ENCODE results near the gene SLC8A2.
"Not testable (repeated sequence)": the region's sequence is repeated elsewhere in the genome, so short reads cannot be mapped to it uniquely, and the experiment has no call there.

SLC8A2 gene

DNA sequence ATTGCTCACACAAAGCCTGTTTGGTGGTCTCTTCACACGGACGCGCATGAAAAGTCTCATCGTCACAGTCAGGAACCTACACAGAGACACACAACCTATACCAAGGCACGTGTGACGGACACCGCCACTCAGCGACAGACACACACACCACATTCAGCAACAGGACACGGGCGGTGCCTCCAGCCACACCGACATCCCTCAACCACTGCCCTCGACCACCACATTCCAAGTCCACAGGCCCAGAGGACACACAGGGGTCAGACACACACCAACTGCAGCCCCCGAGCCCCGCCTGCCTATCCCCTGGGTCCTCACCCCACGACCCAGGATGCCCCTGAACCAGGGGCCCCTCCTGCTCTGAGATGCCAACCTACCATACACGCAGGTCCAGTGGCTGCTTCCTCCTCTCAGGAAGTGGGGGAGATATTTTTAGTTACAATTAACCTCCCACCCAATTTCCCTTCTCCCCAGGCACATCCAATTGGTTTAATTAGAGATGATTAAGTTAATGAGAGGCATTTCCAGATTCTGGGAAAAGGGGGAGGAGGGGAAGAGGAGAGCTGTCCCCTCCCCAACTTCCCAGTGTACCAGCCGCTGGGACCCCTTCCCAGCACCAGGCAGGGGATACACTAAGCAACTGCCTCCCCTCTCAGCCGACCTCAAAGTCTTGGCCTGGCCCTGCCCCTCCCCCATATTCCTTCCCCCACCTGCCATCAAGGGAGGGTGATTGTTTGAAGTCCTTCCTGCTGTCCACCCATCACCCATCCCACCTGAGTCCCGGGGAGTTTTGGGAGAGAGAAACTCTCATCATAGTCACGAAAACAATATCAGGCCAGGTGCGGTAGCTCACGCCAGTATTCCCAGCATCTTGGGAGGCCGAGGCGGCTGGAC lies 72.7 kb downstream of the SLC8A2 start:
- Histone ChIP-seq H3K4me1 (ENCODE audit: control insufficient read depth in 1 of 2, insufficient read depth in 2 of 2, low read length in 2 of 2) (no peaks in the 10 kb centered on the region), H3K9me3 (ENCODE audit: control insufficient read depth in 1 of 2, low read length in 2 of 2) (no peaks in the 10 kb centered on the region), H3K27me3 (ENCODE audit: low read depth, low read length) (no peaks in the 10 kb centered on the region), H3K4me3 (ENCODE audit: low read depth in 1 of 2, low read length in 2 of 2) (no peak overlapping the region), H3K36me3 (ENCODE audit: control insufficient read depth in 1 of 2, insufficient read depth in 2 of 2, low read length in 2 of 2) (no peaks in the 10 kb centered on the region), H3K27ac (ENCODE audit: low read length) (no peak overlapping the region)

DNA sequence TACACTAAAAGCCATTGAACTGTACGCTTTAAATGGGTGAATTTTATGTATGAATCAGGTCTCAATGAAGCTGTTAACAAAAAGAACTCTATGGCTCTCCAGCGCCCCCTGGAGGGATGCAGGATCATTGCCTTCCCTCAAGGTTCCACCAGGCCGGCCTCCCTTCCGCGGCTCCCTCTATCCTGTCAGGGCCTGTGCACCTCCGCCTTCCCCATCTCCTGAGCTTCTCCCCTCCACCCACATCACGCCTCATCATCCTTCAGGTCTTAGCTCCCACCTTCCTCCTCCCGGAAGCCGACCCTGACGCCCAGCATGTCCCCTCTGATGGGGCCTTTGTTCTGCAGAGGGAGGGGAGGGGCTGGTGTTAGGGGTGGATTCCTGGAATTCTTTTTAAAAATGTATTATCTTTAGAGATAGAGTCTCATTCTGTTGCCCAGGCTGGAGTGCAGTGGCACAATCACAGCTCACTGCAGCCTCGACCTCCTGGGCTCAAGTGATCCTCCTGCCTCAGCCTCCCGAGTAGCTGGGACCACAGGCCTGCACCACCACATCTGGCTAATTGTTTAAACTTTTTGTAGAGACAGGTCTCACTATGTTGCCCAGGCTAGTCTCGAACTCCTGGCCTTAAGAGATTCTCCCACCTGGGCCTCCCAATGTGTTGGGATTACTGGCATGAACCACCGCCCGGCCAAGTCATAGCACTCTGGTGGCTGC lies 80.0 kb downstream of the SLC8A2 start:
- Histone ChIP-seq H3K27me3 (ENCODE audit: low read depth, low read length) (no peaks in the 10 kb centered on the region), H3K4me1 (ENCODE audit: control insufficient read depth in 1 of 2, insufficient read depth in 2 of 2, low read length in 2 of 2) (no peaks in the 10 kb centered on the region), H3K9me3 (ENCODE audit: control insufficient read depth in 1 of 2, low read length in 2 of 2) (no peaks in the 10 kb centered on the region), H3K4me3 (ENCODE audit: low read depth in 1 of 2, low read length in 2 of 2) (no peak overlapping the region), H3K27ac (ENCODE audit: low read length) (no peak overlapping the region), H3K36me3 (ENCODE audit: control insufficient read depth in 1 of 2, insufficient read depth in 2 of 2, low read length in 2 of 2) (no peaks in the 10 kb centered on the region)

DNA sequence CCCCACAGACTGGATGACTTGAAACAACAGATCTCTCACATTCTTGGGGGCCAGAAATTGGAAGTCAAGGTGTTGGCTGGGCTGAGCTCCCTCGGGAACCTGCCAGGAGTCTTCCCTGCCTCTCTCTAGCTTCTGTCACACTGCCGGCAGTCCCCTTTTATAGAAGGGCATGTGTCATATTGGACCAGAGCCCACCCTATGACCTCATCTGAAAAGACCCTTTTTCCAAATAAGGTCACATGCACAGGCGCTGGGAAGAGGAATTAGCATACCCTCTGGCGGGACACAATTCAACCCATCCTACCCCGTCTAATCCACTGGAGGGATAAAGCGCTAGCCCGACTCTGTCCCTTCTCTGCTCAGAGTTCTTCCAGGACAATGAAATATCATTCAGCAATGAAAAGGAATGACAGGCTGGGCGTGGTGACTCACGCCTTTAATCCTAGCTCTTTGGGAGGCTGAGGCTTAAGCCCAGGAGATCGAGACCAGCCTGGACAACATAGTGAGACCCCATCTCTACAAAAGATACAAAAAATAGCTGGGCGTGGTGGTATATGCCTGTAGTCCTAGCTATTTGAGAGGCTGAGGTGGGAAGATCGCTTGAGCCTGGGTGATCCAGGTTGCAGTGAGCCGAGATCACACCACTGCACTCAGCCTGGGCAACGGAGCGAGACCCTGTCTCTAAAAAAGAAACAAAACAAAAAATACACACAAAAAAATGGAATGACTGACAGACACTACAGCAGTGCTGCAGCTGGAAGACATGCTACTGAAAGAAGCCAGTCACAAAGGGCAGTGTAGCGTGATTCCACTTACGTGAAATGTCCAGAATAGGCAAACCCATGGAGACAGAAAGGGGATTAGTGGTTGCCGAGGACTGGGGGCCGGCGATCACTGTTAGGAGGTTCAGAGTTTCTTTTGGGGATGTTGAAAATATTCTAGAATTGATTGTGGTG lies 80.9 kb downstream of the SLC8A2 start:
- Histone ChIP-seq H3K9me3 (ENCODE audit: control insufficient read depth in 1 of 2, low read length in 2 of 2) (no peaks in the 10 kb centered on the region), H3K27me3 (ENCODE audit: low read depth, low read length) (no peaks in the 10 kb centered on the region), H3K4me1 (ENCODE audit: control insufficient read depth in 1 of 2, insufficient read depth in 2 of 2, low read length in 2 of 2) (no peaks in the 10 kb centered on the region), H3K4me3 (ENCODE audit: low read depth in 1 of 2, low read length in 2 of 2) (no peak overlapping the region), H3K27ac (ENCODE audit: low read length) (no peak overlapping the region), H3K36me3 (ENCODE audit: control insufficient read depth in 1 of 2, insufficient read depth in 2 of 2, low read length in 2 of 2) (no peaks in the 10 kb centered on the region)

DNA sequence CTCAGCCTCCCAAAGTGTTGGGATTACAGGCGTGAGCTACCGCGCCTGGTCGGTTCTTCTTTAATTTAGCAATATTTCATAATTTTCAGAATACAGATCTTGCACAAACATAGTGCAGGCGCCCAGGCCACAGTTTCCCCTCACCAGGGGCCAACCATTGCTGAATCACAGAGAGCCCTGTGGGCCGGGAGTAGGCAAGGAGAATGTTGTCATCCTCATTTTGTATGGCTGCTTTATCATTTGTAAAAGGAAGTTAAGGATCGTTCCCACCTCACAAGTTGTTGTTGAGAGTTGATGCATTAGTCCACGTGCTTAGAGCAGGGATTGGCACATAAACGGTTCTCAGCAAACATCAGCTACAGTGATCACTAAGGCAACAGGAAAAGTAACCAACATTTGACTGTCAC lies 82.5 kb downstream of the SLC8A2 start:
- Histone ChIP-seq H3K27me3 (ENCODE audit: low read depth, low read length) (no peaks in the 10 kb centered on the region), H3K27ac (ENCODE audit: low read length) (no peak overlapping the region), H3K4me3 (ENCODE audit: low read depth in 1 of 2, low read length in 2 of 2) (no peak overlapping the region), H3K4me1 (ENCODE audit: control insufficient read depth in 1 of 2, insufficient read depth in 2 of 2, low read length in 2 of 2) (no peaks in the 10 kb centered on the region), H3K9me3 (ENCODE audit: control insufficient read depth in 1 of 2, low read length in 2 of 2) (no peaks in the 10 kb centered on the region), H3K36me3 (ENCODE audit: control insufficient read depth in 1 of 2, insufficient read depth in 2 of 2, low read length in 2 of 2) (no peaks in the 10 kb centered on the region)

DNA sequence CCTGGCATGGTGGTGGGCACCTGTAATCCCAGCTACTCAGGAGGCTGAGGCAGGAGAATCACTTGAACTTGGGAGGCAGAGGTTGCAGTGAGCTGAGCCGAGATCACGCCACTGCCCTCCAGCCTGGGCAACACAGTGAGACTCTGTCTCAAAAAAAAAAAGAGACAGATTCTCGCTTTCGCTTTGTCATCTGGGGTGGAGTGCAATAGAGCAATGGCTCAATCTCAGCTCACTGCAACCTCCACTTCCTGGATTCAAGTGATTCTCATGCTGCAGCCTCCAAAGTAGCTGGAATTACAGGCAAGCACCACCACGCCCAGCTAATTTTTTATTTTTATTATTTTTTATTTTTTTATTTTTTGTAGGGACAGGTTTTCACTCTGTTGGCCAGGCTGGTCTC lies 83.0 kb downstream of the SLC8A2 start:
- H3K4me1 ChIP-seq (ENCODE audit: control insufficient read depth in 1 of 2, insufficient read depth in 2 of 2, low read length in 2 of 2); H3K4me3 ChIP-seq (ENCODE audit: low read depth in 1 of 2, low read length in 2 of 2); H3K27me3 ChIP-seq (ENCODE audit: low read depth, low read length); H3K36me3 ChIP-seq (ENCODE audit: control insufficient read depth in 1 of 2, insufficient read depth in 2 of 2, low read length in 2 of 2); H3K9me3 ChIP-seq (ENCODE audit: control insufficient read depth in 1 of 2, low read length in 2 of 2); H3K27ac ChIP-seq (ENCODE audit: low read length): not testable (repeated sequence)

DNA sequence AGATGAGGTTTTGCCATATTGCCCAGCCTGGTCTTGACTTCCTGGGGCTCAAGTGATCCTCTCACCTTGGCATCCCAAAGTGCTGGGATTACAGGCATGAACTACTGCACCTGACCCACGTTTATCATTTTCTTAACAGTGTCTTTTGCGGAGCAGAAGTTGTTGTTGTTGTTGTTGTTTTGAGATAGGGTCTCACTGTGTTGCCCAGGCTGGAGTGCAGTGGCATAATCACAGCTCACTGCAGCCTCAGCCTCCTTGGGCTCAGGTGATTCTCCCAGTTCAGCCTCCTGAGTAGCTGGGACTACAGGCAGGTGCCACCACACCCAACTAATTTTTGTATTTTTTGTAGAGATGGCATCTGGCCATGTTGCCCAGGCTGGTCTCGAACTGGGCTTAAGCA lies 84.1 kb downstream of the SLC8A2 start:
- not testable (repeated sequence) for H3K4me1 ChIP-seq (ENCODE audit: control insufficient read depth in 1 of 2, insufficient read depth in 2 of 2, low read length in 2 of 2); H3K4me3 ChIP-seq (ENCODE audit: low read depth in 1 of 2, low read length in 2 of 2); H3K9me3 ChIP-seq (ENCODE audit: control insufficient read depth in 1 of 2, low read length in 2 of 2); H3K27me3 ChIP-seq (ENCODE audit: low read depth, low read length); H3K27ac ChIP-seq (ENCODE audit: low read length); H3K36me3 ChIP-seq (ENCODE audit: control insufficient read depth in 1 of 2, insufficient read depth in 2 of 2, low read length in 2 of 2)

DNA sequence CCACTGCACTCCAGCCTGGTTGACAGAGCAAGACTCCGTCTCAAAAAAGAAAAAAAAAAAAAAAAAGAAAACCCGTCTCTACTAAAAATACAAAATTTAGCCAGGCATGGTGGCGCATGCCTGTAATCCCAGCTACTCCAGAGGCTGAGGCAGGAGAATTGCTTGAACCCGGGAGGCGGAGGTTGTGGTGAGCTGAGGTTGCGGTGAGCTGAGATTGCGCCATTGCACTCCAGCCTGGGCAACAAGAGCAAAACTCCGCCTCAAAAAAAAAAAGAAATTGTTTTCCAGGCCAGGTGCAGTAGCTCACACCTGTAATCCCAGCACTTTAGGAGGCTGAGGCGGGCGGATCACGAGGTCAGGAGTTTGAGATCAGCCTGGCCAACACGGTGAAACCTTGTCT lies 85.1 kb downstream of the SLC8A2 start:
- H3K27me3 ChIP-seq (ENCODE audit: low read depth, low read length); H3K9me3 ChIP-seq (ENCODE audit: control insufficient read depth in 1 of 2, low read length in 2 of 2); H3K27ac ChIP-seq (ENCODE audit: low read length); H3K4me3 ChIP-seq (ENCODE audit: low read depth in 1 of 2, low read length in 2 of 2); H3K36me3 ChIP-seq (ENCODE audit: control insufficient read depth in 1 of 2, insufficient read depth in 2 of 2, low read length in 2 of 2); H3K4me1 ChIP-seq (ENCODE audit: control insufficient read depth in 1 of 2, insufficient read depth in 2 of 2, low read length in 2 of 2): not testable (repeated sequence)

DNA sequence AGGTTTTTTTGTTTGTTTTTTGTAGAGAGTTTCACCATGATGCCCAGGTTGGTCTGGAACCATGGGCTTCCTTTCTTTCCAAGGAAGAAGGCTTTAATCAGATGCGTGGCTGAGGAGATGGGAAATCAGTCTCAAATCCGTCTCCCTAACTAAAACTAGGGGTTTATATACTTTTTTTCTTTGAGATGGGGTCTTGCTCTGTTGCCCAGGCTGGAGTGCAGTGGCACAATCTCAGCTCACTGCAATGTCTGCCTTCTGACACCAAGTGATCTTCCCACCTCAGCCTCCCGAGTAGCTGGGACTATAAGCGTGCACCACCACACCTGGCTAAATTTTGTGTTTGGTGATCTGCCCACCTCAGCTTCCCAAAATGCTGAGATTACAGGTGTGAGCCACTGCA lies 87.2 kb downstream of the SLC8A2 start:
- not testable (repeated sequence) for H3K4me1 ChIP-seq (ENCODE audit: control insufficient read depth in 1 of 2, insufficient read depth in 2 of 2, low read length in 2 of 2); H3K27ac ChIP-seq (ENCODE audit: low read length); H3K27me3 ChIP-seq (ENCODE audit: low read depth, low read length); H3K4me3 ChIP-seq (ENCODE audit: low read depth in 1 of 2, low read length in 2 of 2); H3K9me3 ChIP-seq (ENCODE audit: control insufficient read depth in 1 of 2, low read length in 2 of 2)
- peaks cover 23 to 30% of the 10 kb centered on the region in 2 donors for H3K36me3 ChIP-seq (ENCODE audit: control insufficient read depth in 1 of 2, insufficient read depth in 2 of 2, low read length in 2 of 2)

DNA sequence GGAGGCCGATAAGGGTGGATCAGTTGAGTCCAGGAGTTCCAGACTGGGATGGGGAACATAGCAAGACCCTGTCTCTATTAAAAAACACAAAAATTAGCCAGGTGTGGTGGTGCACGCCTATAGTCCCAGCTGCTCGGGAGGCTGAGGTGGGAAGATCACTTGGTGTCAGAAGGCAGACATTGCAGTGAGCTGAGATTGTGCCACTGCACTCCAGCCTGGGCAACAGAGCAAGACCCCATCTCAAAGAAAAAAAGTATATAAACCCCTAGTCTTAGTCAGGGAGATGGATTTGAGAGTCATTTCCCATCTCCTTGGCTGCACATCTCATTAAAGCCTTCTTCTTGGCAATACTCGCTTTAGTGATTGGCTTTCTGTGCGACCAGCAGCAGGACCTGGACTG lies 87.8 kb downstream of the SLC8A2 start:
- not testable (repeated sequence) for H3K27me3 ChIP-seq (ENCODE audit: low read depth, low read length); H3K4me1 ChIP-seq (ENCODE audit: control insufficient read depth in 1 of 2, insufficient read depth in 2 of 2, low read length in 2 of 2); H3K27ac ChIP-seq (ENCODE audit: low read length); H3K4me3 ChIP-seq (ENCODE audit: low read depth in 1 of 2, low read length in 2 of 2); H3K9me3 ChIP-seq (ENCODE audit: control insufficient read depth in 1 of 2, low read length in 2 of 2)
- peaks cover 23 to 35% of the 10 kb centered on the region in 2 donors for H3K36me3 ChIP-seq (ENCODE audit: control insufficient read depth in 1 of 2, insufficient read depth in 2 of 2, low read length in 2 of 2)

DNA sequence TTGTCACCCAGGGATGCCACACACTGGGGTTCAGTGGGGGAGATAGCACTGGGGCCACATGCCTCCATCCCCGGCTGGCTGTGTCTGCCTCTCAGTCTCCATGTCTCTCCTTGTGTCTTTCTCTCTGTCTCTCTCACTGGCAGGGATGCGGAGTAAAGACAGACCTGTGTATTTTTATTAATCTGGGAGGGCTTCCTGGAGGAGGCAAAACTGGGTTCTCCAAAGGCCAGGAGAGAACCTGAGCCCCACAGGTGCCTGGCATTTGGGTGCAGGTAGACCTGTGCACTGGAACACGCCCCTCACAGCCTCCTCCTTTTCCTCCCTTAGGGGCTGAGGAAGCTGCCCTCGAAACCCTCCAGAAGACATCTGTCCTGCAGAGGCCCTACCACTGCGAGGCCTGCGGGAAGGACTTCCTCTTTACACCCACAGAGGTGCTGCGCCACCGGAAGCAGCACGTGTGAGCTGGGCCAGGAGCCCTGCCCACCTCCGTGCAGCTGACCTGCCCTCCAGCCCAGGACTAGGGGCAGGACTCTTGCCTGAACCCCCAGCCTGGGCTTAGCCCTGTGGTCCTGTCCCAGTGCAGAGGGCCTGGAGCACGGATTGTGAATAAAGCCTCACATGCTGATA lies 89.9 kb downstream of the SLC8A2 start:
- Histone ChIP-seq H3K27me3 (ENCODE audit: low read depth, low read length) (no peaks in the 10 kb centered on the region), H3K36me3 (ENCODE audit: control insufficient read depth in 1 of 2, insufficient read depth in 2 of 2, low read length in 2 of 2) (peaks cover 23 to 52% of the 10 kb centered on the region in 2 donors), H3K4me1 (ENCODE audit: control insufficient read depth in 1 of 2, insufficient read depth in 2 of 2, low read length in 2 of 2) (no peaks in the 10 kb centered on the region), H3K27ac (ENCODE audit: low read length) (no peak overlapping the region), H3K9me3 (ENCODE audit: control insufficient read depth in 1 of 2, low read length in 2 of 2) (no peaks in the 10 kb centered on the region), H3K4me3 (ENCODE audit: low read depth in 1 of 2, low read length in 2 of 2) (no peak overlapping the region)

DNA sequence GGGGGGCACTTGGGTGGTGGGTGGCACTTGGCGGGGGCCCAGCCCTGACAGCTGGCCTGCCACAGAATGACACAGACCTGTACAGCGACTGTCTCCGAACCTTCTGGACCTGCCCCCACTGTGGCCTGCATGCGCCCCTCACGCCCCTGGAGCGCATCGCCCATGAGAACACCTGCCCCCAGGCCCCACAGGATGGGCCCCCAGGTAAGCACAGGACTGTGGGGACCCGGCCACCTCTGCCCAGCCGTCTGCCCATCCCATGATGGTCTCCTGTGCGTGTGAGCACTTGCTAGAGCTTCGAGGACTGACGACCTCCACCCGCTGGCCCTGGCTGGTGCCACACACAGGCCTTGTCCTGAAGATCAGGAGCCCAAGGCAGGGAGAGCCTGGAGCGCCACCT lies 90.6 kb downstream of the SLC8A2 start:
- Histone ChIP-seq H3K36me3 (ENCODE audit: control insufficient read depth in 1 of 2, insufficient read depth in 2 of 2, low read length in 2 of 2) (peaks cover 29 to 59% of the 10 kb centered on the region in 2 donors), H3K27me3 (ENCODE audit: low read depth, low read length) (no peaks in the 10 kb centered on the region), H3K27ac (ENCODE audit: low read length) (no peak overlapping the region), H3K4me1 (ENCODE audit: control insufficient read depth in 1 of 2, insufficient read depth in 2 of 2, low read length in 2 of 2) (no peaks in the 10 kb centered on the region), H3K4me3 (ENCODE audit: low read depth in 1 of 2, low read length in 2 of 2) (no peak overlapping the region), H3K9me3 (ENCODE audit: control insufficient read depth in 1 of 2, low read length in 2 of 2) (no peaks in the 10 kb centered on the region)

Data from muscle layer of duodenum (tissue), 2 donors.